ENCODE data around the gene HOXB6. TPM values are rescaled to one million over a fixed set of nuclear protein-coding genes. Genes with fewer than 3 reads are reported as not detected.
A peak's percentile ranks its signal among the peaks of the same experiment; 100 is the strongest.

HOXB6 gene
- total RNA-seq, 4 donors from 2014 or later = 0.88 to 18.2 (median 7.3) TPM; not detected in 1

DNA sequence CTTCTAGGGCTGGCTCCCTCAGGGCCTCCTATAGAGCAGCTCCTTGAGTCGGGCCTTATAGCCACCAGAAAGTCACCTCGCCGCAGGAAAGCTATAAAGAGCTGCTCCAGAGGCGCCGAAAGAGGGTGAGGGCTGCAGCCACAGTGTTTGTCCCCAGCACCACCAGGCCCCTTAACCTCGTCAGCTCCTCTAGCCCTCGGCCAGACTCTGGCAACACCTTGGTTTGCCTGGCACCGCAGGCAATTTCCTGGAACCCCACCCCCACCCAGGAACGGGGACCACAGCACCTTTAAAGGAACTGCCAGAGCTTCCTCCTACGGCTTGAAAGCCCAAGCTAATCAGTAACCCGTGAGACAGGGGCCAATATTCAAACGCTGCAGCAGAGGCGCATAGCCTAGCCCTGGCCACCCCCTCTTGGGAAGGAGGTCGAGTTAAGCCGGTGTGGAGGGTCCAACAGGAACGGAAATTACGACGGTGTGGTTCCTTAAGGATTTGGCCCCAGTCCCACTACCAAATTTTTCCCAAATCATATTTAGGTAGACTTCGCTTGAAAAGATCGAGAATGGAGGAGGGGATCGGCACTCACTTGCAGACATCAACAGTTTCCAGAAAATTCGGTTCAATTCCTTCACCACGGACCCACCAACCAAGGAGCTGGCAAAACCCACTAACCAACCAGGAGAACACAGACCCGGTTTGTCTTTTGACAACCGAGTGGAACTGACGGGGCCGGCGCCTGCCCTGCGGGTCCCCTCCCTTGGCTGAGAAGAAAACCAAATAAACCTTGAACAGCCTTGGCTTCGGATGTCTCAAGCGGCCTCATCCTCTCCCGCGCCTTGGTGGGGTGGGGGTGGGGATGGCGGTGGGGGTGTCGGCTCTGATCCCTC, 3.0 kb downstream of the HOXB6 start:
- Histone ChIP-seq H3K36me3 (no peaks in the 10 kb centered on the region), H3K4me3 (no peak overlapping the region), H3K27me3 (peaks cover 9 to 78% of the 10 kb centered on the region in 2 donors), H3K4me1 (peaks cover 0 to 7% of the 10 kb centered on the region in 2 donors), H3K27ac (no peak overlapping the region), H3K9me3 (no peaks in the 10 kb centered on the region)
- TF ChIP-seq POLR2A (IDR thresholded peaks at IDR 0.05) = peak in 1 of 2 donors; percentile 18
- TF ChIP-seq, protein P1, sequence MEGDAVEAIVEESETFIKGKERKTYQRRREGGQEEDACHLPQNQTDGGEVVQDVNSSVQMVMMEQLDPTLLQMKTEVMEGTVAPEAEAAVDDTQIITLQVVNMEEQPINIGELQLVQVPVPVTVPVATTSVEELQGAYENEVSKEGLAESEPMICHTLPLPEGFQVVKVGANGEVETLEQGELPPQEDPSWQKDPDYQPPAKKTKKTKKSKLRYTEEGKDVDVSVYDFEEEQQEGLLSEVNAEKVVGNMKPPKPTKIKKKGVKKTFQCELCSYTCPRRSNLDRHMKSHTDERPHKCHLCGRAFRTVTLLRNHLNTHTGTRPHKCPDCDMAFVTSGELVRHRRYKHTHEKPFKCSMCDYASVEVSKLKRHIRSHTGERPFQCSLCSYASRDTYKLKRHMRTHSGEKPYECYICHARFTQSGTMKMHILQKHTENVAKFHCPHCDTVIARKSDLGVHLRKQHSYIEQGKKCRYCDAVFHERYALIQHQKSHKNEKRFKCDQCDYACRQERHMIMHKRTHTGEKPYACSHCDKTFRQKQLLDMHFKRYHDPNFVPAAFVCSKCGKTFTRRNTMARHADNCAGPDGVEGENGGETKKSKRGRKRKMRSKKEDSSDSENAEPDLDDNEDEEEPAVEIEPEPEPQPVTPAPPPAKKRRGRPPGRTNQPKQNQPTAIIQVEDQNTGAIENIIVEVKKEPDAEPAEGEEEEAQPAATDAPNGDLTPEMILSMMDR (IDR thresholded peaks at IDR 0.05) = no peak
- intact Hi-C loops (cut with DNase I; ENCODE audit: low total_unique reads) = no loop called here
- no peak for DNase-seq

DNA sequence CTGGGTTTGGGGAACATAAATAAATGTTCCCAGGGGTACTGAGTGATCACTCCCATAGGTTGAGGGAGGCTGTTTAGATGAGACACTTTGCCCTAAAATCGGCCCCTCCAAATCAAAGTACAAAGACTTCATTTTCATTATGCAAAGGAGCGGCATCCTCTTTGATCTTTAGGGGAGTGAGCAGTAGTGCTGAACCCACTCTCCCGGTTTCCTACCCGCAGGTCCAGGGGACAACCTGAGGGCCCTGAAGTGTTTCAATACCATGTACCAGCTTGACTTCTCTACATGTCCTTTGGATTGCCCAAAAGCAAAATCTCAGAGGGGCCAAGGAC, 3.6 kb downstream of the HOXB6 start:
- intact Hi-C loops (cut with DNase I; ENCODE audit: low total_unique reads) = no loop called here
- peaks cover 0 to 7% of the 10 kb centered on the region in 2 donors for H3K4me1 ChIP-seq

DNA sequence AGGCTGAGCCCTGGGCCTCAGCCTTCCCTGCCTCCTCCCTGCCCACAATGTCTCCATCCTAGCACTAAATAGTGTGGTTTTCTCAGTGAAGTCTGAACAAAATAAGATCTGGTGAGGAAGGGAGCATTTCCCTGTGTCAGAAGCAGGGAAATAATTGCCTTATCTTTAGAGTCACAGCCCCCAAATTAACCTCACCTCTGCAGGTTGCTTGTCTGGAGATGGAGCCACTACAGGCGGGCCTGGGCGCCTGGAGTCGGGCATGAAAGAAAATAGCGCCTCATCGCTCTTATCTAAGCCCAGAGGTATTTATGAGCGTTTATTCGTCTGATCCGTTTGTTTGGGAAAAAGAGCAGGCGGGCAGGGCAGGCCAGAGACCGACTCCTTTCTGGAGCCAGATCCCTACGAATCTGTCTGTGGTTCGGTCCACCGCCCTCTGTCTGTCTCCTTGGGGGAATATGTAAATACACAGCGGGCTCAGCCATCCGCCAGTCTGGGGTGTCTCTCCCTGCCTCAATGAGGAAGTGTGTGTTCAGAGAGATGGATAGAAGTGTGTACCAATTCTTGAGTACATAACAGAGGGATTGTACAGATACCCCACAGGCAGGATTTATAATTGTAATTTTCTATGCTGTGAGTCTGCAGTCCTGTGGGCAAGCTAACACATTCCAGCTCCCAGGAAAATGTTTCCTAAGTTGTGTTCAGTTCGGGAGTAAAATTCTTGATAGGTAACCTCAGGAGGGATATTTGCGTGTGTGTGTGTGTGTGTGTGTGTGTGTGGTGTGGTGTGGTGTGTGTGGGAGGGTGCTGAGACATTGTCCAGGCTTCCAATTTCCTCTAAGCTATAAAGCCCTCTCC, 4.3 kb downstream of the HOXB6 start:
- H3K27me3 ChIP-seq = peaks cover 9 to 79% of the 10 kb centered on the region in 2 donors

More for the DNA sequence above, 3.6 kb downstream of the HOXB6 start:
- Histone ChIP-seq H3K9me3 (no peaks in the 10 kb centered on the region), H3K4me3 (no peak overlapping the region), H3K27ac (no peak overlapping the region), H3K27me3 (peaks cover 9 to 79% of the 10 kb centered on the region in 2 donors), H3K36me3 (no peaks in the 10 kb centered on the region)
- TF ChIP-seq POLR2A (IDR thresholded peaks at IDR 0.05) = no peak
- TF ChIP-seq, protein P1 (IDR thresholded peaks at IDR 0.05) = no peak
- no peak for DNase-seq

DNA sequence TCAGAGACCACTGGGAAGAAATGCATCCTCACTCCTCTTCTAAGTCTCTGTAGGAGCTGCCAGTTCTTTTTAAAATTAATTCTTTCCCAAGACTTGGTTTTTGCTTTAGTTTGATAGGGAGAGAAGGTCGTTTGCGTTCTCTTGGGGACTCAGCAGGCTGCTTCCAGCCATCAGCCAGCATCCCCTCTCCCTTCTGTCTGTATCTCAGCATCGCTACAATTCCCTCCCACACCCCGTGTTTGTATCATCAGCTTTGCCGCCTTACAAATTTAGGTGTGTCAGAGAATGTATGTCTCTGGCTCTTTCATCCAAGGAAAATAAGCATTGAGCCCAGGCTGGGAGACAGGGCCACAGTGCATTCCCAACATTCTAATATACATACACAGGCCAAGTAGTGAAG, 5.4 kb downstream of the HOXB6 start:
- Histone ChIP-seq H3K4me3 (no peak overlapping the region), H3K36me3 (no peaks in the 10 kb centered on the region), H3K27ac (no peak overlapping the region), H3K27me3 (peaks cover 9 to 75% of the 10 kb centered on the region in 2 donors), H3K9me3 (no peaks in the 10 kb centered on the region), H3K4me1 (peaks cover 0 to 7% of the 10 kb centered on the region in 2 donors)
- no peak for DNase-seq
- intact Hi-C loops (cut with DNase I; ENCODE audit: low total_unique reads) = loop anchor here (10.0 kb wide), 1 partner anchor 255 kb away; no protein-coding TSS in a partner anchor
- TF ChIP-seq, protein P1 (IDR thresholded peaks at IDR 0.05) = no peak
- no peak for TF ChIP-seq POLR2A (IDR thresholded peaks at IDR 0.05)

More for the DNA sequence above, 4.3 kb downstream of the HOXB6 start:
- H3K9me3 ChIP-seq = no peaks in the 10 kb centered on the region
- TF ChIP-seq, protein P1 (IDR thresholded peaks at IDR 0.05) = no peak
- no peak for TF ChIP-seq POLR2A (IDR thresholded peaks at IDR 0.05)
- intact Hi-C loops (cut with DNase I; ENCODE audit: low total_unique reads) = no loop called here
- no peaks in the 10 kb centered on the region for H3K36me3 ChIP-seq
- H3K27ac ChIP-seq = no peak overlapping the region
- DNase-seq = no peak
- no peak overlapping the region for H3K4me3 ChIP-seq
- peaks cover 0 to 7% of the 10 kb centered on the region in 2 donors for H3K4me1 ChIP-seq

Data from uterus (tissue), 4 donors.